ENCODE measurements around the gene ADPRH. TPM values are rescaled to one million over a fixed set of nuclear protein-coding genes. Genes with fewer than 3 reads are reported as not detected.
A peak's percentile ranks its signal among the peaks of the same experiment; 100 is the strongest.

Gene ADPRH
- total and polyA plus RNA-seq, 2 experiments from 2014 or later = 3.6 to 4.8 TPM

DNA sequence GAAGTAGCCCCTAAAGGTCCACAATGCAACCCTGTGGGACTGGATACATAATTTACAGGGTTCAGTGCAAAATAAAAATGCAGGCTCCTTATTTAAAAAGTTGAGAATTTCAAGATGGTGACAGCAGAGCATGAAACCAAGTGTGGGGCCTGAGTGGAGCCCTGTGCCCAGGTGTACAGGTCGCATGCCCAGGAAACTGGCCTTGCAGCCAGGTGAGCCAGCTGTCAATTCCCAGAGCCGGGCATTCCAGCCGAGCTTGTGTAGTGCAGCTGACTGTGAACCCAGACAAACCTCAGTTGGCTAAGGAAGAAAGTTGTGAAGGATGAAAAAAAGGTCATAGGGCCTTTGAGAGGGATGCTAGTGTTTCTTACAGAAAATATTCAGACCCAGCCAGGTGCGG is 53.5 kb downstream of the ADPRH start:
- TF ChIP-seq, protein P1, sequence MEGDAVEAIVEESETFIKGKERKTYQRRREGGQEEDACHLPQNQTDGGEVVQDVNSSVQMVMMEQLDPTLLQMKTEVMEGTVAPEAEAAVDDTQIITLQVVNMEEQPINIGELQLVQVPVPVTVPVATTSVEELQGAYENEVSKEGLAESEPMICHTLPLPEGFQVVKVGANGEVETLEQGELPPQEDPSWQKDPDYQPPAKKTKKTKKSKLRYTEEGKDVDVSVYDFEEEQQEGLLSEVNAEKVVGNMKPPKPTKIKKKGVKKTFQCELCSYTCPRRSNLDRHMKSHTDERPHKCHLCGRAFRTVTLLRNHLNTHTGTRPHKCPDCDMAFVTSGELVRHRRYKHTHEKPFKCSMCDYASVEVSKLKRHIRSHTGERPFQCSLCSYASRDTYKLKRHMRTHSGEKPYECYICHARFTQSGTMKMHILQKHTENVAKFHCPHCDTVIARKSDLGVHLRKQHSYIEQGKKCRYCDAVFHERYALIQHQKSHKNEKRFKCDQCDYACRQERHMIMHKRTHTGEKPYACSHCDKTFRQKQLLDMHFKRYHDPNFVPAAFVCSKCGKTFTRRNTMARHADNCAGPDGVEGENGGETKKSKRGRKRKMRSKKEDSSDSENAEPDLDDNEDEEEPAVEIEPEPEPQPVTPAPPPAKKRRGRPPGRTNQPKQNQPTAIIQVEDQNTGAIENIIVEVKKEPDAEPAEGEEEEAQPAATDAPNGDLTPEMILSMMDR (IDR thresholded peaks at IDR 0.05; ENCODE audit: low read depth, low read length) = no peak
- Histone ChIP-seq H3K9me3 (ENCODE audit: low read depth) (no peaks in the 10 kb centered on the region), H3K27ac (no peak overlapping the region), H3K27me3 (no peaks in the 10 kb centered on the region), H3K4me3 (no peak overlapping the region), H3K4me1 (ENCODE audit: low read depth) (peaks cover 7% of the 10 kb centered on the region), H3K36me3 (no peaks in the 10 kb centered on the region)
- DNase-seq (ENCODE audit: low read depth in 1 of 2, low spot score in 1 of 2) = no peak

DNA sequence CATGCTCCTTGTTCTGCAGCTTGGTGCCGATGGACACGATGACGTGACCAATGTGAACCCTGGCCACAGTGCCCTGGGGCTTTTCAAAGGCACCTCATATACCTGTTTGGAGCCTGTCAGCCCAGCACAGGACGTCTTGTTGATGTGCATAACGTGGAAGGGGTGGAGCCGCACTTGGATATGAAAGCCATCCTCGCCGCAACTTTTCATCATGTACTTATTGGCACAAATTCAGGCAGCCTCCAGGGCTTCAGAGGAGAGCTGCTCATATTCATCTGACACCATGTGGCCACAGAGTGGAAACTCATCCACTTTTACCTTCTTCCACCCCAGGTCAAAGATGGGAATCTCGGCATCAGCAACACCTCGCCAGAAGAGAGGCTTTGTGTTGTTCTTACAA is 56.4 kb downstream of the ADPRH start:
- H3K4me3 ChIP-seq = no peak overlapping the region
- H3K36me3 ChIP-seq = peaks cover 12% of the 10 kb centered on the region
- peak overlapping the region; percentile 28 for H3K27ac ChIP-seq
- H3K4me1 ChIP-seq (ENCODE audit: low read depth) = peaks cover 19% of the 10 kb centered on the region
- no peak for DNase-seq (ENCODE audit: low read depth in 1 of 2, low spot score in 1 of 2)
- TF ChIP-seq, protein P1 (IDR thresholded peaks at IDR 0.05; ENCODE audit: low read depth, low read length) = no peak
- H3K27me3 ChIP-seq = no peaks in the 10 kb centered on the region
- no peaks in the 10 kb centered on the region for H3K9me3 ChIP-seq (ENCODE audit: low read depth)

DNA sequence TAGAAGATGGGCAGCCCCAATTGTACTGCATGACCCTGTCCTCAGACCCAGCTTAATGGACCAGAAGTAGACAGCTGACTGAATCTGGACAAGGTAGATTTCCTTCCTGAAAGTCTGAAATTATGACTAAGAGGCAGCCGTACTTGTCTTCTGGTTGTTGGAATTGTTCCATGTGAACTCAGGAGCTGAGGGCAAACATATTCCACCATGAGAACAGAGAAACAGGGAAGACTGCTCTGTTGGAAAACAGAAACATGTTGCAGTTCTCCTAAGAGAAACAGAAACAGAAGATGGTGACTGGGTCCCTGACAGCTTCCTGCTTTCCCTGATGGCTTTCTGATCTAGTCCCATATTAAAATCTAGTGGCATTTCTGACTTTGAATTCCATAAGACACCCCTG is 57.0 kb downstream of the ADPRH start:
- peaks cover 14% of the 10 kb centered on the region for H3K36me3 ChIP-seq
- DNase-seq (ENCODE audit: low read depth in 1 of 2, low spot score in 1 of 2) = peak in 1 of 2 donors; percentile 56
- no peaks in the 10 kb centered on the region for H3K27me3 ChIP-seq
- H3K27ac ChIP-seq = peak overlapping the region; percentile 28
- H3K9me3 ChIP-seq (ENCODE audit: low read depth) = no peaks in the 10 kb centered on the region
- H3K4me1 ChIP-seq (ENCODE audit: low read depth) = peaks cover 19% of the 10 kb centered on the region
- TF ChIP-seq, protein P1 (IDR thresholded peaks at IDR 0.05; ENCODE audit: low read depth, low read length) = no peak
- H3K4me3 ChIP-seq = no peak overlapping the region

DNA sequence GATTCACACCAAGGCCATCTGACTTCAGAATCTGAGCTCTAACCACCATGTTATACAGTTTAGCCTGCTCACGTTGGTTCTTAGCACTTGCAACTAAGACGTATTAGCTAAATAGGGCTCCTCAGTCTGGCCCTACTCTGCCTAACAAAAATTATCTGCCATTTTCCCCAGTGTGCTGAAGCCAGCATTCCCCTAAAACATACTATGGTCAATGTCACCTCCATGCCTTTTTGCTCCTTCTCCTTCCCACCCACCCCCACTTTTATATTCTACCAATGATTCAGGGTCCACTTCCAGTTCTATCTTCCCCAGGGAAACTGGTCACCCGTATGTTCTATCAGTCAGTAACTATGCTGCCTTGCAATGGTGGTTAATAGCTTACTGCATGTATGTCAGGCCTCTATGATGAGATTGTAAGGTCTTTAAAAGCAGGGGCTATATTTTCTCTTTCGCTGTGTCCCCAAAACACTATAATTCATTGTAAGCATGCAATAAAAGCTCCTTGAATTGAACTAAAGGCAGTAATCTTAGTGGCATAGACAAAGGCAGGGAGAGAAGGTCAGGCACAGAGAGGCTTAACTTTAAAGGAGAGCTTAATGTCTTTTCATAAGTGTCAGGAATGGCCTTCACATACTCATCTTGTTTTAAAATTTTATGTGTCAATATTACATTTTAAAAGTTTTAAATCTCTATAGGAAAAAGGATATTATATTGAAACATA is 57.8 kb downstream of the ADPRH start:
- Histone ChIP-seq H3K4me1 (ENCODE audit: low read depth) (peaks cover 19% of the 10 kb centered on the region), H3K27ac (peak overlapping the region; percentile 28), H3K4me3 (no peak overlapping the region), H3K9me3 (ENCODE audit: low read depth) (no peaks in the 10 kb centered on the region), H3K27me3 (no peaks in the 10 kb centered on the region), H3K36me3 (peaks cover 22% of the 10 kb centered on the region)
- TF ChIP-seq, protein P1 (IDR thresholded peaks at IDR 0.05; ENCODE audit: low read depth, low read length) = no peak
- DNase-seq (ENCODE audit: low read depth in 1 of 2, low spot score in 1 of 2) = no peak

DNA sequence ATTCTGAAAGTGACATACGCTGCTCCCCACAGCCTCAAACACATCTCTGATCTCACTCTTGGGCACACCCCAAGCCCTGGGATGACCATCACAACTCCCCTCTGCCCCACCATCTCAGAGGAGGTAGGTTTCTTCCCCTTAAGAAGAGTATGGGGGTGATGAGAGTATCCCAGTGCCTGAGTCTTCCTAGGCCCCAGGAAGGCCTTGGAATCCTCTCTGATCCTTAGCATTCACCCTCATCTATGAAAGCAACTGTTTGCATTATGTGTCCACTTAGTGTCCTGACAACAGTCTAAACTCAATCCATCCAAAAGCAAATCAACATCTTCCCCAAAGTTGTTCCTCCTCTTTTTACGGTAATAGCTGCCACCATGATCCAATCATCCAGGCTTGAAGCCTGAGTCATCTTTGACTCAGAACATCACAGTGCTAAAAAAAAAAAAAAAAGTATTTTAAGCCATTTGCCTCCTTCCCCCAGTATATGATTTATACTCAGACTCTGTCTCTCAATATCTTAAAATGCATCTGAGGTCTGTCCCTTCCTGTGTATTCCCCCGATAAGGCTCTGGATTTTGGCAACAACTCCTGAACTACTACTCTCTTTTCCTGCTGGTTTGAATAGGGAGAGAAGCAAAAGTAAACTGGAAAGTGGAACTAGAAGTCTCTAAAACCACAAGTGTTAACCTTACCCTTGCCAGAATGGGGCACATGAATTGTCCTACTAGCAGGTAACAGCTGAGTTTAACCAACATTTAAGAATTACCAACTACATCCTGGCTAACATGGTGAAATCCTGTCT is 58.6 kb downstream of the ADPRH start:
- Histone ChIP-seq H3K4me3 (no peak overlapping the region), H3K27ac (peak overlapping the region; percentile 28), H3K36me3 (peaks cover 30% of the 10 kb centered on the region), H3K27me3 (no peaks in the 10 kb centered on the region), H3K9me3 (ENCODE audit: low read depth) (no peaks in the 10 kb centered on the region), H3K4me1 (ENCODE audit: low read depth) (peaks cover 12% of the 10 kb centered on the region)
- TF ChIP-seq, protein P1 (IDR thresholded peaks at IDR 0.05; ENCODE audit: low read depth, low read length) = no peak
- DNase-seq (ENCODE audit: low read depth in 1 of 2, low spot score in 1 of 2) = peak in 1 of 2 donors; percentile 78

Other genes with a start within 250 kb of the ADPRH start
- gene TMEM39A, start 115.9 kb upstream of the ADPRH start, total RNA-seq = 42.9 and 48.8 TPM in 2 replicates
- 21.5 and 25.9 TPM in 2 replicates for gene TMEM39A, start 115.9 kb upstream of the ADPRH start, polyA plus RNA-seq
- gene POGLUT1, start 110.5 kb upstream of the ADPRH start, total RNA-seq = 11.0 and 12.5 TPM in 2 replicates
- 19.2 and 22.1 TPM in 2 replicates for gene POGLUT1, start 110.5 kb upstream of the ADPRH start, polyA plus RNA-seq
- gene TIMMDC1, start 80.9 kb upstream of the ADPRH start, total RNA-seq = 106 and 110 TPM in 2 replicates
- 256 and 308 TPM in 2 replicates for gene TIMMDC1, start 80.9 kb upstream of the ADPRH start, polyA plus RNA-seq
- gene CD80, start 19.9 kb upstream of the ADPRH start, total RNA-seq = 0.28 and 0.39 TPM in 2 replicates
- gene CD80, start 19.9 kb upstream of the ADPRH start, polyA plus RNA-seq = not detected in 2 replicates
- 0.07 TPM in 1 of 2 replicates, not detected in the other for gene PLA1A, start 18.4 kb downstream of the ADPRH start, total RNA-seq
- gene PLA1A, start 18.4 kb downstream of the ADPRH start, polyA plus RNA-seq = 0.07 and 0.14 TPM in 2 replicates
- 180 and 214 TPM in 2 replicates for gene POPDC2, start 81.1 kb downstream of the ADPRH start, total RNA-seq
- 68.0 and 107 TPM in 2 replicates for gene POPDC2, start 81.1 kb downstream of the ADPRH start, polyA plus RNA-seq
- gene COX17, start 97.9 kb downstream of the ADPRH start, total RNA-seq = 45.5 and 56.8 TPM in 2 replicates
- gene COX17, start 97.9 kb downstream of the ADPRH start, polyA plus RNA-seq = 146 and 174 TPM in 2 replicates
- 0.53 and 0.92 TPM in 2 replicates for gene CFAP91, start 123.5 kb downstream of the ADPRH start, total RNA-seq
- gene CFAP91, start 123.5 kb downstream of the ADPRH start, polyA plus RNA-seq = 1.4 and 3.4 TPM in 2 replicates
- gene NR1I2, start 202.6 kb downstream of the ADPRH start, total RNA-seq = 0.06 TPM in 1 of 2 replicates, not detected in the other
- gene NR1I2, start 202.6 kb downstream of the ADPRH start, polyA plus RNA-seq = not detected in 2 replicates